Testis (tissue), 2 donors: Measurements from ENCODE around the gene CARTPT.

Experiments used
- CTCF ChIP-seq, 3 experiments: fragments of 450-650 bp in 2 of 3; fragments of 200-600 bp in 1 of 3; sonication (generic) in 1 of 3; IDR thresholded peaks; one replicate each; pipeline ENCODE4 v1.5.1; 2016 to 2019; ENCODE audit warnings: antibody characterized with exemption in 3 of 3, mild to moderate bottlenecking in 2 of 3, moderate library complexity in 1 of 3
- POLR2A ChIP-seq: fragments of 450-650 bp; IDR thresholded peaks from one replicate; pipeline ENCODE4 v1.6.1; 2017; ENCODE audit warnings: antibody characterized with exemption, mild to moderate bottlenecking, moderate library complexity

GRCh38 chr5:71752441-71753190 is 33.5 kb downstream of the CARTPT start:
- TF ChIP-seq CTCF (IDR thresholded peaks at IDR 0.05) (no peak), POLR2A (no peak)
